Endodermal cell (in vitro differentiated cells): ENCODE results near the gene ATP6V0B. TPM values are rescaled to one million over a fixed set of nuclear protein-coding genes. Genes with fewer than 3 reads are reported as not detected.

Source experiments
- DNase-seq: peaks from one replicate; pipeline ENCODE4 v3.0.0-alpha.2; 2017
- H3K27ac ChIP-seq: 2 replicates; pipeline ENCODE4 v1.5.1; 2013; ENCODE audit warnings: mild to moderate bottlenecking, low read depth, low read length, moderate library complexity
- H3K27me3 ChIP-seq: 2 replicates; pipeline ENCODE4 v1.6.1; 2013; ENCODE audit warnings: mild to moderate bottlenecking, low read length, moderate library complexity; ENCODE audit not compliant: insufficient read depth, control insufficient read depth, poor library complexity, severe bottlenecking
- H3K36me3 ChIP-seq: 2 replicates; pipeline ENCODE4 v1.7.0; 2013; ENCODE audit warnings: mild to moderate bottlenecking, low read length, moderate library complexity; ENCODE audit not compliant: control insufficient read depth, insufficient read depth
- H3K4me1 ChIP-seq: one replicate; pipeline ENCODE4 v1.7.0; 2013; ENCODE audit warnings: low read length; ENCODE audit not compliant: control insufficient read depth, insufficient read depth
- H3K4me3 ChIP-seq: 2 replicates; pipeline ENCODE4 v1.5.1; 2013; ENCODE audit warnings: mild to moderate bottlenecking, low read length, moderate library complexity
- H3K9ac ChIP-seq: 2 replicates; pipeline ENCODE4 v1.6.1; 2013; ENCODE audit warnings: mild to moderate bottlenecking, low read length, moderate library complexity; ENCODE audit not compliant: poor library complexity, severe bottlenecking; ENCODE audit errors: extremely low read depth
- H3K9me3 ChIP-seq: 2 replicates; pipeline ENCODE4 v1.6.1; 2013; ENCODE audit warnings: mild to moderate bottlenecking, low read length, moderate library complexity; ENCODE audit not compliant: control insufficient read depth
- H3K27ac Mint-ChIP-seq: 2 replicates; pipeline ENCODE4 v1.8.0; 2020; ENCODE audit warnings: mixed read lengths
- H3K27me3 Mint-ChIP-seq: 2 replicates; pipeline ENCODE4 v1.8.0; 2021; ENCODE audit warnings: mild to moderate bottlenecking, mixed read lengths; ENCODE audit not compliant: insufficient read depth
- H3K36me3 Mint-ChIP-seq: 2 replicates; pipeline ENCODE4 v1.8.0; 2020; ENCODE audit warnings: low read depth, mixed read lengths
- H3K4me1 Mint-ChIP-seq: 2 replicates; pipeline ENCODE4 v1.8.0; 2020; ENCODE audit warnings: mixed read lengths
- H3K4me3 Mint-ChIP-seq: 2 replicates; pipeline ENCODE4 v1.8.0; 2020; ENCODE audit warnings: mild to moderate bottlenecking, moderate library complexity, mixed read lengths
- H3K9me3 Mint-ChIP-seq: 2 replicates; pipeline ENCODE4 v1.8.0; 2020; ENCODE audit warnings: mild to moderate bottlenecking, mixed read lengths
- WGBS, 2 experiments: methylation state at CpG; one replicate each; pipeline versions ENCODE4 v1.1.5 to v1.1.7; 2013; ENCODE audit warnings: missing lambda C conversion rate in 2 of 2, mixed read lengths in 1 of 2; ENCODE audit not compliant: insufficient coverage in 1 of 2, insufficient read length in 1 of 2; 5-methylcytosine and 5-hydroxymethylcytosine counted together
- total RNA-seq, 2 donors: library from RNA; stranded (reverse); fragmentation: NEBNext Ultra II Directional in 1 of 2; extraction: Animal tissue kit (Norgen Biotek cat#: 25700) in 1 of 2; gene quantifications; 2 replicates in 1 of 2; 3 replicates in 1 of 2; pipeline ENCODE4 v1.2.1, GENCODE V29; 2021
- TF ChIP-seq, protein P1 (sequence below): fragments of 200-600 bp; sonication (generic); conservative IDR thresholded peaks from 2 replicates; pipeline ENCODE4 v1.5.0; 2021; ENCODE audit warnings: antibody characterized with exemption, mild to moderate bottlenecking

The ATP6V0B gene
- total RNA-seq, 2 donors from 2014 or later: 108 to 116 TPM

DNA sequence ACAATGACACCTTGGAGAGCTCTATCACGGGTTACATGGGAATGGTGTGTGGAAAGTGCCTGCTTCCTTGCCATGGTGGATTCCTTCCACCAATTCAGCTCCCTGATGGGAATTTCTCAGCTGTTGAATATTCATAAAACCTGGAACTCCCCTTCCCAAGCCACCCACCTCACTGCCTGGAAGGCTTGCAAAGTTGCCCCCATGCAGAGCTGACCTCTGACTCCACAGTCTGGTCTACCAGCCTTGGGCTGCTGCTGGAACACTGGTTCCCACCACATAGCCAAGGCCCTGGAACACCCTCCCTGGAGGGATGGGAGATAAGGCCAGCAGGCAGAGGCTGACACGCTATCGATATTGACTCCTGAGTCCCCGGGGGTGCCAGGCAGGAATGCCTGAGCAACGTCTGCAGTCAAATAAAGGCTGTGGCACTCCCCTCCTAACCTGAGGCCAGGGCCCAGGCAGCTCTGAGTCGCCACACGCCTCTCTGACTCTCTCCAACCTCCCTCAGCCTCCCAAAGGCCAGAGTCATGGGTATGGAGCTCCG lies 25.4 kb downstream of the ATP6V0B start:
- Mint-ChIP-seq H3K36me3 (peaks cover 13% of the 10 kb centered on the region), H3K9me3 (no peaks in the 10 kb centered on the region), H3K4me3 (no peak overlapping the region), H3K27ac (peak overlapping the region; percentile 92), H3K4me1 (peaks cover 42% of the 10 kb centered on the region), H3K27me3 (no peaks in the 10 kb centered on the region)
- 54 to 78% methylated on average over 6 to 8 of the region's 8 CpGs for WGBS, 2 experiments
- H3K27ac ChIP-seq: peak overlapping the region; percentile 59
- H3K9ac ChIP-seq: peak overlapping the region; percentile 33
- H3K4me3 ChIP-seq: no peak overlapping the region
- TF ChIP-seq, protein P1, sequence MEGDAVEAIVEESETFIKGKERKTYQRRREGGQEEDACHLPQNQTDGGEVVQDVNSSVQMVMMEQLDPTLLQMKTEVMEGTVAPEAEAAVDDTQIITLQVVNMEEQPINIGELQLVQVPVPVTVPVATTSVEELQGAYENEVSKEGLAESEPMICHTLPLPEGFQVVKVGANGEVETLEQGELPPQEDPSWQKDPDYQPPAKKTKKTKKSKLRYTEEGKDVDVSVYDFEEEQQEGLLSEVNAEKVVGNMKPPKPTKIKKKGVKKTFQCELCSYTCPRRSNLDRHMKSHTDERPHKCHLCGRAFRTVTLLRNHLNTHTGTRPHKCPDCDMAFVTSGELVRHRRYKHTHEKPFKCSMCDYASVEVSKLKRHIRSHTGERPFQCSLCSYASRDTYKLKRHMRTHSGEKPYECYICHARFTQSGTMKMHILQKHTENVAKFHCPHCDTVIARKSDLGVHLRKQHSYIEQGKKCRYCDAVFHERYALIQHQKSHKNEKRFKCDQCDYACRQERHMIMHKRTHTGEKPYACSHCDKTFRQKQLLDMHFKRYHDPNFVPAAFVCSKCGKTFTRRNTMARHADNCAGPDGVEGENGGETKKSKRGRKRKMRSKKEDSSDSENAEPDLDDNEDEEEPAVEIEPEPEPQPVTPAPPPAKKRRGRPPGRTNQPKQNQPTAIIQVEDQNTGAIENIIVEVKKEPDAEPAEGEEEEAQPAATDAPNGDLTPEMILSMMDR: no peak
- H3K4me1 ChIP-seq: peaks cover 31% of the 10 kb centered on the region
- no peaks in the 10 kb centered on the region for H3K27me3 ChIP-seq
- H3K36me3 ChIP-seq: no peaks in the 10 kb centered on the region
- no peaks in the 10 kb centered on the region for H3K9me3 ChIP-seq
- DNase-seq: peak; percentile 93

DNA sequence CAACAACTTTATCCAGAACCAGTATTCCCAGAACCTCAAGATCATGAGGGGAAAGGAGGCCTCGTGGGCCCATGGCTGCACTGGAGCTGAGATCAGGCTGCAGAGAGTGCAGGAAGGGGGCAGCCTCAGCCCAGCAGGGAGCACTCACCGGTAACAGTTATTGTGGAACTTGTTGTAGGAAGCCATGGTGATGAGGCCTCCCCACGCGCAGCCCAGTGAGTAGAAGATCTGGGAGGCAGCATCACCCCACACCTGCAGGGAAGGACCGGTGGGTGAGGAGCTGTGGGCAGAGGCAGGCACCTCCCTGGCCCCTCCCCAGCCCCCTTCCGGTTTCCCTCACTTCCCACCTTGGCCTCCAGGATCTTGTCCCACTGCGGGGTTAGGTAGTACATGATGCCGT lies 27.4 kb downstream of the ATP6V0B start:
- H3K27me3 ChIP-seq: no peaks in the 10 kb centered on the region
- no peak overlapping the region for H3K27ac Mint-ChIP-seq
- peaks cover 14% of the 10 kb centered on the region for H3K36me3 Mint-ChIP-seq
- WGBS, 2 experiments: 93 to 100% methylated on average over 1 to 8 of the region's 8 CpGs
- H3K27me3 Mint-ChIP-seq: no peaks in the 10 kb centered on the region
- peaks cover 30% of the 10 kb centered on the region for H3K4me1 ChIP-seq
- H3K4me3 Mint-ChIP-seq: no peak overlapping the region
- no peaks in the 10 kb centered on the region for H3K9me3 Mint-ChIP-seq
- H3K27ac ChIP-seq: no peak overlapping the region
- no peak overlapping the region for H3K9ac ChIP-seq
- H3K9me3 ChIP-seq: no peaks in the 10 kb centered on the region
- TF ChIP-seq, protein P1: no peak
- H3K36me3 ChIP-seq: no peaks in the 10 kb centered on the region
- H3K4me3 ChIP-seq: no peak overlapping the region
- no peak for DNase-seq
- peaks cover 38% of the 10 kb centered on the region for H3K4me1 Mint-ChIP-seq

DNA sequence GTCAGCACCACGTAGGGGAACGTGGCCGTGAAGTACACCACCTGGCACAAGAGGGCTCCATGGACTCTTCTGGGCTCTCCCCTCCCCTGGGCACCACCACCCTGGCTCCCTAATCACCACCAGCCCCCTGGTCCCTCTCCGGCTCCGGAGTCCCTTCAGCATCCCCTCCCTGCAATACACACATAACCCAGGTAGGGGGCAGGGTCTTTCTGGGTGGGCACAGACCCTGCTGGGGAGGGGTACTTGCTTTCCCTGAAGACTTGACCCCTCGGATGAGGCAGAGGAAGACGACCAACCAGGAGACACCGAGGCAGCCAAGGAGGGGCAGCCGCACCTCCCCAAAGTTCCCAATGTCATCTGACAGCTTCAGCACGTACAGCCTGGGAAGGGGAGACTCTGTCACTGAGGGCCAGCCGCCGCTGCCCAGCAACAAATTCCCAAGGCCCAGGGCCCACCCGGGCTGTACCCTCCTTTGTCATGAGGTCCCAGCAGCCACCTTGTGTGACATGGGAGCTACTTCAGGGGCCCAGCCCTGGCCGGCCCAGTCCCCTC lies 27.9 kb downstream of the ATP6V0B start:
- 92 to 95% methylated on average over 8 to 14 of the region's 14 CpGs for WGBS, 2 experiments
- H3K4me1 ChIP-seq: peaks cover 25% of the 10 kb centered on the region
- H3K36me3 Mint-ChIP-seq: peaks cover 14% of the 10 kb centered on the region

More for the DNA sequence above, 27.9 kb downstream of the ATP6V0B start:
- no peak overlapping the region for H3K27ac Mint-ChIP-seq
- Histone ChIP-seq H3K27me3 (no peaks in the 10 kb centered on the region), H3K9ac (no peak overlapping the region), H3K9me3 (no peaks in the 10 kb centered on the region), H3K36me3 (no peaks in the 10 kb centered on the region), H3K4me3 (no peak overlapping the region), H3K27ac (no peak overlapping the region)
- TF ChIP-seq, protein P1: peak; percentile 72
- peaks cover 36% of the 10 kb centered on the region for H3K4me1 Mint-ChIP-seq
- H3K4me3 Mint-ChIP-seq: no peak overlapping the region
- peak; percentile 71 for DNase-seq
- H3K9me3 Mint-ChIP-seq: no peaks in the 10 kb centered on the region
- H3K27me3 Mint-ChIP-seq: no peaks in the 10 kb centered on the region
